SU-DHL-6 (cell line): ENCODE measurements around the gene BCL2L13.

Source experiments
- CTCF ChIP-seq: fragments of 200-600 bp; sonication (generic); IDR thresholded peaks from one replicate; pipeline ENCODE4 v1.5.1; 2017; ENCODE audit warnings: antibody characterized with exemption, mild to moderate bottlenecking, low read length, moderate library complexity; ENCODE audit not compliant: insufficient read depth, poor library complexity, severe bottlenecking
- EZH2phosphoT487 ChIP-seq: fragments of 200-600 bp; sonication (generic), shearing (Covaris generic); conservative IDR thresholded peaks from 2 replicates; pipeline ENCODE4 v1.6.1; 2018; ENCODE audit warnings: mild to moderate bottlenecking, antibody characterized with exemption, low read length, moderate library complexity, mixed read lengths

GRCh38 chr22:17741866-17742526 lies 103.4 kb downstream of the BCL2L13 start:
- TF ChIP-seq CTCF (no peak), EZH2phosphoT487 (no peak)
